Measurements from ENCODE around the gene SUPT6H.
"Not testable (repeated sequence)": the region's sequence is repeated elsewhere in the genome, so short reads cannot be mapped to it uniquely, and the experiment has no call there.

SUPT6H gene

DNA sequence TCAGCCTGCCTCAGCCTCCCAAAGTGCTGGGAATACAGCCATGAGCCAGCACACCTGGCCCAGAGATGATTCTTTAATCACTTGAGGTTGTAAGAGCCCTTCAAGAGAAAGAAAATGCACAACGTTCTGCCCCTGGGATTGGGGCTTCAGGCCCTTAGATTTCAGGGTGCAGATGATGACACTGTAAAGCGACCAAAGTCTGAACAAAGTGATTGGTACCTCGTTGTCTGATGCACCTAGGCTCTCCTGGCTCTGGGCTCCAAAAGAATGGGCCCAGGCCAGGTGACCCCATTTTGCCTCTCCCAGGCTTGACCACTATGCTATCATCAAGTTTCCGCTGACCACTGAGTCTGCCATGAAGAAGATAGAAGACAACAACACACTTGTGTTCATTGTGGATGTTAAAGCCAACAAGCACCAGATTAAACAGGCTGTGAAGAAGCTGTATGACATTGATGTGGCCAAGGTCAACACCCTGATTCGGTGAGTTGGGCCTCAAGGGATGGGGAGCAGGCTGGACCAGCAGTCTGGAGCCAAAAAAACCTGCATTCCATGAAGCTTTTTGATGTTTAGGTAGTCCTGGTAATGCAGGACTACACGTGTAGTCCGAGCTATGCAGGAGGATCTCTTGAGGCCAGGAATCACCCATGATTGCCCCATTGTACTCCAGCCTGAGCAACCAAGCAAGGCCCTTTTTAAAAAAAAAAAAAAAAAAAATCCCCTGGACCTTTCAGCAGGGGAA lies 60.6 kb downstream of the SUPT6H start:
- FAIRE-seq, result no peak

DNA sequence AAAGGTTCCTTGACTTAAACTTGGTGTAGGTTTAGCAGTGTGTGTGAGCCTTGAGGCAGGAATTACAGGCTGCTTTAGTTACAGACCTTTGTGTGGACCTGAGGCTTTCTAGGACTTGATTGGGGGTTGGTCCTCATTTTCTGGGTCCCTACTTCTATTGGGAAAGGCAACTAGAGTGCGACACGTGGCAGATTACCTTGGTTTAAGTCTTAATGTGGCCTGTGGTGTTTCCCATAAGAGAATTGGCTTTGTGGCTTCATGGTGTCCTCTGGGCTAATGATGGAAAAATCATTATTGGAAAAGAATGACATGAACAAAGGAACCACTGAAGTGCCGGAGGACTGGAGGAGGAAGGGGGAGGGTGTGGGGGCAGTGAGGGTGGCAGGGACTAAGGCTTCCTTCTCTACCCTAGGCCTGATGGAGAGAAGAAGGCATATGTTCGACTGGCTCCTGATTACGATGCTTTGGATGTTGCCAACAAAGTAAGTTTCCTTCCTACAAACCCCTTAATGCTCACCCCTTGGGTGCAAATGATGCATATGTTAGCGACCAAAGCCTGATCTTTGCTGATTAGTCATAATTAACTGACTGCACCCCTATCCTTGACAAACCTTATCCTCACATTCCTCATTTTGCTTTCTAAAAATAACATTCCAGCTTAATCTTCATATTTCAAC lies 61.3 kb downstream of the SUPT6H start:
- FAIRE-seq, result no peak

DNA sequence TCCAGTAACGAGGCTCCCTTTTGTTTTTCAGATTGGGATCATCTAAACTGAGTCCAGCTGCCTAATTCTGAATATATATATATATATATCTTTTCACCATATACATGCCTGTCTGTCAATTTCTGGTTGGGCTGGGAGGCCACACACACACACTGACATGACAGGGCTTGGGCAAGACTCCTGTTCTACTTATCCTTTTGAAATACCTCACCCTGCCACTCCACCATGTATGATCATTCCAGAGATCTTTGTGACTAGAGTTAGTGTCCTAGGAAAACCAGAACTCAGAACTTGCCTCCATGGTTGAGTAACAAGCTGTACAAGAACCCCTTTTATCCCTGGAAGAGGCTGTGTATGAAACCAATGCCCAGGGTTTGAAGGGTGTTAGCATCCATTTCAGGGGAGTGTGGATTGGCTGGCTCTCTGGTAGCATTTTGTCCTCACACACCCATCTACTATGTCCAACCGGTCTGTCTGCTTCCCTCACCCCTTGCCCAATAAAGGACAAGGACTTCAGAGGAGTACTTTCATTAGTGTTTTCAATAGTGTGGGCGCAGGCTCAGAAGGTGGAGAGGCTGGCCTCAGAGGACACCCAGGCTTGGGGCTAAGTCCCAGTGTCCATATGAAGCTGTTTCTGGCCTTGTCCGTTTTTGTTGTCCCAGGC lies 62.0 kb downstream of the SUPT6H start:
- not testable (repeated sequence) for FAIRE-seq

DNA sequence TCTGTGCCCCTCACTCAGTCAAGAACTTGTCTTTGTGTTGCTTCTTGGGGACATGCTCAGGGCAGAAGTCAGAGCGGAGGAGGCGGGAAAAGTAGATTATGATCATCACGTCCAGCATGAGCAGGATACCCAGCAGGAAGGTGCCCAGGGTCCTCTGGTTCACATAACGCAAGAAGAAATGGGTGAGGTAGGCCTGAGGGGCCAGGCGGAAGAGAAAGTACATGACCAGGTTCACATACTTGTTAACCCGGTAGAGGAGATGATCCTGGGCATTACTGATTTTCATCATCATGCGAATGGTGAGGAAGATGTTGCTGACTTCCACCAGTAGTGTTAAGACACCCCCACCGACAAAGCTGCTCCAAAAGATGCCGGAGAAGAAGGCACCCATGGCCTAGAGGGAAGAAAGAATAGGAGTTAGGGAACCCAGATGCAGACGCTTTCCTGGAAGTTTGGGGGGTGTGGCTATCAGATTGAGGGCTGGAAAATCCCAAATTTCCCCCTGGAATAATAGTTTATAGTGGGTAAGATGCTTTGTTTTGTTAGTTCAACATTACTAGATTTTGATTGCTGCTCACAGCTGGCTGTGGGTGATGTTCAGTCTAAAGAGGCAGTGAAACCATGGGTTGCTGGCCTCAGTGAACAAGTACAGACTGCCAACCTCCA lies 62.6 kb downstream of the SUPT6H start:
- FAIRE-seq, result no peak

DNA sequence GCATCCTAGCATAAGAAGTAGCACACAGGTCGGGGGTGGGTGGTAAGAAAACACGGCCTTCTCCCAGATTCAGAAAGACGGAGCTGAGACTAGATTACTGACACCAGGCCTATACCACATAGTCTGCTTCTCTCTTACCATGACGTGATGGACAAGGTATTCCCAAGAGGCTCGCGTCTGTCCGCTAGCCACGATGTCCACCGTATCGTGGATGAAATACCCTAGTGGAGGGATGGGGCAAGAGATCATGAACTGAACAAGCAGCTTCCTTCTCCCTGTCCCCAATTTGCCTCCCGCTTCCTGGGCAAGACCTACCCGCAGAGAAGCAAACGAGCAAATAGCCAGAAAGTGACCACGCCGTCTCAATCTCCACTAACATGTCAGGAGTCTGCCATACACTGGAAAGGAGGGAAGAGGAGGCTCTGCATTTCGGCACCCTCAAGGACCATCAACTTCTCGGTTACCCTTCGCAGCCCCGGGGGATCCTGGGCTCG lies 63.2 kb downstream of the SUPT6H start:
- no peak for FAIRE-seq

DNA sequence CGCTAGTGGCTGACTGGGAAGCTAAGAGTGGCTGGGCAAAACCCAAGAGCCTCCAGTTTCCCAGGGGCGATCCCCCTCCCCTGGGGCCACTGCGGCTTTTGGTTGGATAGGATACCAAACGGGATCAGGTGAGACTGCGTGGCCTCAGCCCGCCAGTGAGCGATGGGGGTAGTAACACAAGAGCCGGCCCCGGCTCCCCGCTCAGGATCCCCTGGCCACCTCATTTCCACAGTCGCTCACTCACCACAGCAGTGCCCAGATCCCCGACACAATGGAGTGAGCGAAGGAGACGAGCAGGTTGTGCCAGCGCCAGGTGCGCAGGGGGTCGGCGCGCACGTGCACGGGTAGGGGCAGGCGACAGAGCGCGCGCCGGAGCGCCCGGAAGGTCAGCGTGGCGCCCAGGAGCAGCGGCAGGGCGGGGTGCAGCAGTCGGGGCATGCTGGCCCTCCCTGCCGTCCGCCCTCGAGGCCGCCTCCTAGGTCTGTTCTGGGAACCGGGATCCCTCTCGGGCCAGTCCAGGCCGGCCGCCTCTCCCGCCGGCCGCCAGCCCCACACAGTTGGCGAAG lies 63.7 kb downstream of the SUPT6H start:
- no peak for FAIRE-seq

DNA sequence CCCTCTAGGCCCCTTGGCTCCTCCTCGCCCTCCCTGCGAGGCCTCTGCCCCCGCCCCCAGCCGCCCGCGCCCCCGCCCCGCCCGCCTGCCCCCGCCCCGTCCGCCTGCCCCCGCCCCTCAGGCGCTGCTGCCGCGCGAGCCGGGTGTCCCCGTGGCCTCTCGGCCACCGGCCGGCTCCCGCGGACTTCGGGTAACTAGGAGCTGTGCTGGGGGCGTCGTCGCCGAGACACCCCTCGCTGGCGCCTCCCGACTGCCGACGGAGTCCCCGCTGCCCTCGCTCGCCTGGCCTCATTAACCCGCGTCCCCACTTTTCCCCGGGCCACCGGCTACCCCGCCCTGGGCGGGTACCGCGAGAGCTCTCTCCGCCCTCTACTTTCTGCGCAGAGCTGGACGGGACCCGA lies 64.2 kb downstream of the SUPT6H start, which contains the start of gene TLCD1:
Gene TLCD1 (minus strand): TSS at position 8 of the 401 bp plus-strand sequence. CDS start 136 bp downstream, outside the sequence.
- FAIRE-seq, result no peak

DNA sequence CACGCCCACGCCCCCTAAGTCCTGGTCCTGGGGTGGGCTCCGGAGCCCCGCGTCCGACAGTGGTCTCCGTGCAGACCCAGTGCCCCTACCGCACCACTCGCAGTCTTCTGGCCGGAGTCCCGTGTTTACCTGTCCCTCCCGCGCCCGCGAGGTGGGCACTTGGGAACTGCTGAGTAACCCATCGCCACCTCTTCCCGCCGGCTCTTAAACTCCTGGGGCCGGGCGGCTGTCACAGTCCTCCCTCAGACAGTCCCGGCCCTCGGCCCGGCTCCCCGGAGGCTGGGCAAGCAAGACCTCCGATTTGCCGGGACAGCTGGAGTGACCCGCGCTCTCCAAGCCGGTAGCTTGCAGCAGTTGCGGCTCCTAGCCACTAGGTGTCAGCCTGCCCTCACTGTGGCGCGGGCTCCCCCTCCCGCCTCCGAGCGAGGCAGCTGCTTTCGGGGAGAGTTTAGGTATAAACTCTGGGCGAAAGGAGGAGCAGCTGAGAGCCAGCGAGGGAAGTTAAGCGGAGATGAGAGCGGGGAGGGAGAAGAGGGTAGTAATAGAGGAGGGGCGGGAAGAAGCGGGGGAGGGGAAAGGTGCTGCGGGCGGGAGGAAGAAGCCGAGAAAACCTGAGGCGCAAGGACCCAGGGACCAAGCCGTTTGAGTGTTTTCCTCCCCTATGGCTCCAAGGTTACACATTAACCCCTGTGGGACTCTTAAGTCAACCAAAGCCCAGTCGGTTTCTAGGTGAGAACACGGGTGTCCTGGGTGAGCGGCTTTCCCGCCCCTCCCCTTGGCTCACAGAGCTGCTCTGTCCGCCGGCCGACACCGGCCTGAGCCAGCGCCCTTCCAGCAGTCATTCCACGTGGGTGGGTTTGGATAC lies 64.9 kb downstream of the SUPT6H start:
- FAIRE-seq, result no peak

DNA sequence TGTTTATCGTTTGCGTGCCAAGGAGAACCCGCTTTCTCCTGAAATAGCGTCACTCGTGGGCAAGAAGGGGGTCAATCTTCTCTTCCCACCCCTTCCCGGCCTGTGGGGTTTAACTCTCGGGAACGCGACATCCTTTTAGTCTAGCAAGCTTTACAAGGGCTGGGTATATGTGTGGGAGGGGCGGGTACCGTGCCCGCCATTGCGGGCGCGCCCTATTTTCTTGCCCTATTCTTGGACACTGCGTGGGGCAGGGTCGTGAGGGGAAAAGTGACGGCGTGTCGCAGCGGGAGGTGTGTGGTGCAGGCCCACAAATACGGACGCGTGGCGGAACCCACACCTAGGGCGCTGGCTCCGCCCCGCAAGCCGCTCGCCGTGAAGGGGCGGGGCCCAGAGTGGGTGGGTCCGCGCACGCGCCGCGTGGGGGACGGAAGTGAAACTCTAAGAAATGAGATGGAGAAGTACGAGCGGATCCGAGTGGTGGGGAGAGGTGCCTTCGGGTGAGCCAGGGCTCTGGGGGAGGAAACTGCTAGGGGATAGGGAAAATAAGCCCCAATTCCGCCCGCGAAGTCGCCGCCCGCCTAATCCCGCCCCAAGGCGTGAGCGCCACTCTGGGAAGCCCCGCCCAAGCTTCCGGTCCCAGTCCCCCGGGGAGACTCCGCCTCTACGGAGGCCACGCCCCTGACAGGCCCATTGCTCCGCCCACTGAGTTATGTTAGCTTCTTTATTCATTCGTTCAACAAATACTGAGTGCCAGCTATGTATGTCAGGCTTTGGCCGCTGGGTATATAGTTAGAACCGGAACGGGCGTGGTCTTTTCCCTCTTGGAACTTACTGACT lies 66.6 kb downstream of the SUPT6H start, which contains the start of gene NEK8:
Gene NEK8 (plus strand): TSS at position 425 of the 837 bp plus-strand sequence. CDS start 26 bp downstream, at position 451.
- no peak for FAIRE-seq

DNA sequence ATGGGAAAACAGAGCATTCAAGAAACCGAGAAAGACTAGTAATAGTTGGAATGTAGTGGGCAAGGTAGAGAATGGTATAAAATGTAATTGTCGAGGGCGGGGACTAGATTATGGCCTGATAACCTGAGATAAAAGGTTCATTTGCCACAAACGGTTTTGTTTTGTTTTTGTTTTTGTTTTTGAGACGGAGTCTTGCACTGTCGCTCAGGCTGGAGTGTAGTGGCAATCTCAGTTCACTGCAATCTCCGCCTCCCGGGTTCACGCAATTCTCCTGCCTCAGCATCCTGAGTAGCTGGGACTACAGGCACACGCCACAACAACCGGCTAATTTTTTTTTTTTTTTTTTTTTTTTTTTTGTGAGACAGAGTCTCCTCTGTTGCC lies 67.9 kb downstream of the SUPT6H start:
- no peak for FAIRE-seq

DNA sequence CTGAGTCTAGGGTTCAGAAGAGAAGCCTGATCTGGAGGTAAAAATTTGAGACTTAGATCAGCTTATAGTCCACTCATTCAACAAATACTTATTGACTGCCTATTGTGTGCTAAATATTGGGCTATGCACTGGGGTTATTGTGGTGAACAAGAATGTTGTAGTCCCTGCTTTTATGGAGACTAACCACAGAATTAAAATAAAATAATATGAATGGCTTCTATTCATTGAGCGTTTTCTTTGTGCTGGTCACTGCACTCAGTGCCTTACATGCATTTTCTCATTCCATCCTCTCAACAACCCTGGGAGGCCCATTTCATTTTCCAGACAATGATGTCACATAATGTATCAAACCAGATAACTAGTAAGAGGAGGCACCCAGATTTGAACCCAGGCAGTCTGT lies 71.3 kb downstream of the SUPT6H start:
- no peak for FAIRE-seq

DNA sequence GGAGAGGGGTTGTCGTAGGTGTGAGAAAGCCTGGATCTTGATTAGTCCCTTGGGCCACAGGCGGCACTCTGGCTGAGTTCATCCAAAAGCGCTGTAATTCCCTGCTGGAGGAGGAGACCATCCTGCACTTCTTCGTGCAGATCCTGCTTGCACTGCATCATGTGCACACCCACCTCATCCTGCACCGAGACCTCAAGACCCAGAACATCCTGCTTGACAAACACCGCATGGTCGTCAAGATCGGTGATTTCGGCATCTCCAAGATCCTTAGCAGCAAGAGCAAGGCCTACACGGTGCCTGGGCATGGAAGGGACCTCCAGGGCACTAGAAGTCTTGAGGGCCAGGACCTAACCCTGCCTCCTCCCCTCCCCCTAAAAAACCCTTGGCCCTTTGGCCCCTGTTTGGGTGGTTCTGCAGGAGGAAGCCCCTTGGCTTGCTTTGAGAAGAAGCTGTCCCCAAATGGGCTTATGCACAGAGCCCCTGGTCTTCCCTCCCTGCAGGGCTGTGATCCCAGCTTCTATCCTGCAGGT lies 72.8 kb downstream of the SUPT6H start:
- no peak for FAIRE-seq

DNA sequence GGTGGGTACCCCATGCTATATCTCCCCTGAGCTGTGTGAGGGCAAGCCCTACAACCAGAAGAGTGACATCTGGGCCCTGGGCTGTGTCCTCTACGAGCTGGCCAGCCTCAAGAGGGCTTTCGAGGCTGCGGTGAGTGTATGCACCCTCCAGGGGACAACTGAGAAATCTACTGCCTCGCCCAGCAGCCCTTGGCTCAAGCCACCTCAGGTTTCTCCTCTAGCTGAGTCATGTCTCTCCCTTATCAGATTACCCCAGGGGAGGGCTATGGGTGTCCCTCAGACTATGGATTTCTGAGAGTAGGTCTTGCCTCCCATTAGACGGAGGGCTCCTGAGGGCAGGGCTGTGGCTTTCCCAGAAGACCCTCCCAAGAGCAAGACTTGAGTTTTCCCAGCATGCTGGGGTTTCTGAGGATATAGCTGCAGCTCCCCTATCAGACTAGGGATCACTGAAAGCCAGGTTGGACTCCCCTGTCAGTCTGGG lies 73.3 kb downstream of the SUPT6H start:
- FAIRE-seq, result no peak

DNA sequence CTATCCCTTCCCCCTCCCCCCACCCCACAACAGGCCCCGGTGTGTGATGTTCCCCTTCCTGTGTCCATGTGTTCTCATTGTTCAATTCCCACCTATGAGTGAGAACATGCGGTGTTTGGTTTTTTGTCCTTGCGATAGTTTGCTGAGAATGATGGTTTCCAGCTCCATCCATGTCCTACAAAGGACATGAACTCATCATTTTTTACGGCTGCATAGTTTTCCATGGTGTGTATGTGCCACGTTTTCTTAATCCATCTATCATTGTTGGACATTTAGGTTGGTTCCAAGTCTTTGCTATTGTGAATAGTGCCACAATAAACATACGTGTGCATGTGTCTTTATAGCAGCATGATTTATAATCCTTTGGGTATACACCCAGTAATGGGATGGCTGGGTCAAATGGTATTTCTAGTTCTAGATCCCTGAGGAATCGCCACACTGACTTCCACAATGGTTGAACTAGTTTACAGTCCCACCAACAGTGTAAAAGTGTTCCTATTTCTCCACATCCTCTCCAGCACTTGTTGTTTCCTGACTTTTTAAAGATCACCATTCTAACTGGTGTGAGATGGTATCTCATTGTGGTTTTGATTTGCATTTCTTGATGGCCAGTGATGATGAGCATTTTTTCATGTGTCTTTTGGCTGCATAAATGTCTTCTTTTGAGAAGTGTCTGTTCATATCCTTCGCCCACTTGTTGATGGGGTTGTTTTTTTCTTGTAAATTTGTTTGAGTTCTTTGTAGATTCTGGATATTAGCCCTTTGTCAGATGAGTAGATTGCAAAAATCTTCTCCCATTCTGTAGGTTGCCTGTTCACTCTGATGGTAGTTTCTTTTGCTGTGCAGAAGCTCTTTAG lies 74.1 kb downstream of the SUPT6H start:
- not testable (repeated sequence) for FAIRE-seq

DNA sequence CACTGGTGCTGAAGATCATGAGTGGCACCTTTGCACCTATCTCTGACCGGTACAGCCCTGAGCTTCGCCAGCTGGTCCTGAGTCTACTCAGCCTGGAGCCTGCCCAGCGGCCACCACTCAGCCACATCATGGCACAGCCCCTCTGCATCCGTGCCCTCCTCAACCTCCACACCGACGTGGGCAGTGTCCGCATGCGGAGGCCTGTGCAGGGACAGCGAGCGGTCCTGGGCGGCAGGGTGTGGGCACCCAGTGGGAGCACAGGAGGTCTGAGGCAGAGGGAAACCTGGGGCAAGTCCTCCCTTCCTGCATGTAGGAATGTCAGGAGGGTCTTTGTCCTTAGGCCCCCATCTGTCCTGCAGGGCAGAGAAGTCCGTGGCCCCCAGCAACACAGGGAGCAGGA lies 75.3 kb downstream of the SUPT6H start:
- FAIRE-seq, result no peak

DNA sequence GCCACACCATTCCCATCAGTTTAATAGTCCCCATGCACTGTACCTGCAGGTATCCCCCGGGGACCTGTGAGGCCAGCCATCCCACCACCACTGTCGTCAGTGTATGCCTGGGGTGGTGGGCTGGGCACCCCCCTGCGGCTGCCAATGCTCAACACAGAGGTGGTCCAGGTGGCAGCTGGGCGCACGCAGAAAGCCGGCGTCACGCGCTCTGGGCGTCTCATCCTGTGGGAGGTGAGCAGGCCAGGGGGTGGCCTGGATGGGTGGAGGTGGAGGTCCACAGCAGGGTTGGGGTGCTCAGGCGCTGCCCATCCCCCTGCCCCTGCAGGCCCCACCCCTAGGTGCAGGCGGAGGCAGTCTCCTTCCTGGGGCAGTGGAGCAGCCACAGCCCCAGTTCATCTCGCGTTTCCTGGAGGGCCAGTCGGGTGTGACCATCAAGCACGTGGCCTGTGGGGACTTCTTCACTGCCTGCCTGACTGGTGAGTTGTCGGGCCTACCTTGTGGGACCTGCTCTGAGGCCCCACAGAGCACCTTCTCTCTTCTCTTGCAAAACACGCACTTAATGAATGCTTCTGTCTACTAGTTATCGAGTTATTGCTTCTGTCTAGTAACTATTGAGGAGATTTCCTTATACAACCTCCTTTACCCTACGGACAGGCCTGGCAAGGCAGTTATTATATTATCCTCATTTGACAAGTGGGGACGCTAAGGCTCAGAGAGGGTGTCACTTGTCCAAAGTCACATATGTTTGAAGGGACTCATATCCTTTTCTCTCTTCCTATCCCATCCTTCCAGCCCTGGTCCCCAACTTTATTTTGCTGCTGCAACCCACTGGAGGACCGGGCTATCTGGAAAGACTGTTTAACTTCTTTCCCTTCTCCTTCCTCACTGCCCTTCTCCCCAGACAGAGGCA lies 76.0 kb downstream of the SUPT6H start:
- FAIRE-seq, result no peak

DNA sequence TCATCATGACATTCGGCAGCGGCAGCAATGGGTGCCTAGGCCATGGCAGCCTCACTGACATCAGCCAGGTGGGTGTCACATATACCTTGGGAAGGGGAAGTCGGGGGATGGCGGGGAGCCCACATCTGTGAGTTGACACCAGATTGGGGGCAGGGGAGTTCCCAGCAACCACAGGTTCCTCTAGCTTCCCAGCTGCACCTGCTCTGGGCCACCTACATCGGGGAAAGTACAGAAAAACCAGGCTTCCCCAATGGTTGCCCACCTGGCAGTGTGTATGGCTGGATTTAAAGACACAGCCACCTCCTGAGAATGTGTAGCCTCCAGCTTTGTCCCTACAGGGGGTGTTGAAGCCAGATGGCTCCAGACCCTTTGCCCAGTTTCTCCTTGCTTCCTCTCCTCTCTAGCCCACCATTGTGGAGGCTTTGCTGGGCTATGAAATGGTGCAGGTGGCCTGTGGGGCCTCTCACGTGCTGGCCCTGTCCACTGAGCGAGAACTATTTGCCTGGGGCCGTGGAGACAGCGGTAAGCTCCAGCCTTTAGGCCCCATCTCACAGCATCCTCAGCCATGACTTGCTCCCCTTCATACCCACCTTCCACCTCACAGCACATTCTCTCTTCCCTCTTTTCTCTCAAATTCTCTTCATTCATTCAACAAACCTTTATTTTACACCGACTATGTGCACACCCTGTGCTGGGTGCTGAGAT lies 76.8 kb downstream of the SUPT6H start:
- no peak for FAIRE-seq

Data from islet of Langerhans (tissue), 1 donor.